GM12878 (cell line): Measurements from ENCODE around the gene CATSPERD. TPM values are rescaled to one million over a fixed set of nuclear protein-coding genes. Genes with fewer than 3 reads are reported as not detected.

ENCODE experiments used
- ATAC-seq: fragments of 200-7000 bp; cut with Tn5 transposase; 3 replicates; pipeline ENCODE4 v1.9.1; 2020; ENCODE audit warnings: mild to moderate bottlenecking, moderate library complexity
- BruUV-seq: library from RNA; stranded (reverse); fragments of 400-500 nt; replicated peaks from 2 replicates; lab custom pipeline; 2021; lab: Mats Ljungman, UMichigan
- CTCF ChIA-PET: fragments of 300-600 bp; sonication (Branson Sonifier 250); formaldehyde crosslinking; extraction: SDS; loops from one replicate; lab custom pipeline; 2021; ENCODE audit warnings: inconsistent platforms; lab: Yijun Ruan, JAX
- POLR2A ChIA-PET: fragments of 350-600 bp; formaldehyde crosslinking; extraction: SDS; loops from one replicate; lab custom pipeline; 2021; ENCODE audit warnings: inconsistent platforms; lab: Charles Lee
- RAD21 ChIA-PET: fragments of 300-600 bp; sonication (Branson Sonifier 250); formaldehyde crosslinking; loops from one replicate; lab custom pipeline; 2023; ENCODE audit warnings: antibody characterized with exemption; ENCODE audit not compliant: unreplicated experiment; lab: Charles Lee
- SMC1A ChIA-PET: fragments of 300-600 bp; sonication (Branson Sonifier 250); formaldehyde crosslinking; loops from one replicate; lab custom pipeline; 2023; ENCODE audit not compliant: unreplicated experiment, uncharacterized antibody; lab: Charles Lee
- DNase-seq: peaks from one replicate; pipeline ENCODE4 v3.0.0-alpha.2; 2011; ENCODE audit warnings: low read depth, low spot score
- FAIRE-seq: peaks from 3 replicates; lab custom pipeline; 2011; peaks lifted over from hg19 to GRCh38; lab: Jason Lieb, UNC
- H2AFZ ChIP-seq: 2 replicates; pipeline ENCODE4 v1.6.0; 2011; ENCODE audit warnings: low read depth, low read length, control low read depth; ENCODE audit not compliant: control insufficient read depth
- H3K27ac ChIP-seq: 2 replicates; pipeline ENCODE4 v1.5.1; 2011; ENCODE audit warnings: control low read depth; ENCODE audit not compliant: control insufficient read depth, insufficient read depth
- H3K27me3 ChIP-seq, 2 experiments: replicated peaks in 1 of 2; 2 replicates each; pipeline versions ENCODE4 v1.6.0 to v1.6.1; 2011; ENCODE audit warnings: low read length in 1 of 2; ENCODE audit not compliant: control insufficient read depth in 2 of 2, insufficient read depth in 2 of 2
- H3K36me3 ChIP-seq, 2 experiments: 2 replicates each; pipeline ENCODE4 v1.5.1; 2011; ENCODE audit warnings: low read length in 1 of 2; ENCODE audit not compliant: control insufficient read depth in 2 of 2, insufficient read depth in 2 of 2
- H3K4me1 ChIP-seq: 2 replicates; pipeline ENCODE4 v1.6.1; 2011; ENCODE audit warnings: mild to moderate bottlenecking, low read length, moderate library complexity, mixed read lengths; ENCODE audit not compliant: control insufficient read depth, insufficient read depth
- H3K4me2 ChIP-seq: 2 replicates; pipeline ENCODE4 v1.6.0; 2011; ENCODE audit warnings: control low read depth; ENCODE audit not compliant: control insufficient read depth, insufficient read depth
- H3K4me3 ChIP-seq: fragments of 200-600 bp; sonication (generic); 2 replicates; pipeline ENCODE4 v1.5.1; 2016
- H3K79me2 ChIP-seq: 2 replicates; pipeline ENCODE4 v1.6.0; 2011; ENCODE audit warnings: low read length; ENCODE audit not compliant: control insufficient read depth, insufficient read depth
- H3K9ac ChIP-seq: 2 replicates; pipeline ENCODE4 v1.8.0; 2011; ENCODE audit warnings: low read length, control low read depth, mixed read lengths; ENCODE audit not compliant: control insufficient read depth, insufficient read depth
- H3K9me3 ChIP-seq: replicated peaks from 3 replicates; pipeline ENCODE4 v1.5.1; 2011; ENCODE audit warnings: mild to moderate bottlenecking, low read length; ENCODE audit not compliant: control insufficient read depth, insufficient read depth
- H4K20me1 ChIP-seq: 2 replicates; pipeline ENCODE4 v1.6.0; 2011; ENCODE audit not compliant: control insufficient read depth, insufficient read depth
- CBX5 ChIP-seq: sonication (generic); IDR thresholded peaks from 2 replicates; pipeline ENCODE4 v1.6.1; 2016; ENCODE audit warnings: low read depth, moderate library complexity, mild to moderate bottlenecking, inconsistent platforms
- GATAD2B ChIP-seq: fragments of 450-650 bp; conservative IDR thresholded peaks from 2 replicates; pipeline ENCODE4 v1.6.1; 2017; ENCODE audit warnings: low read depth, mild to moderate bottlenecking, moderate library complexity
- LARP7 ChIP-seq: fragments of 450-650 bp; IDR thresholded peaks from 2 replicates; pipeline ENCODE4 v1.6.1; 2017; ENCODE audit warnings: mild to moderate bottlenecking
- MEF2A ChIP-seq: IDR thresholded peaks from 2 replicates; pipeline ENCODE4 v1.6.1; 2011; ENCODE audit warnings: low read depth, mild to moderate bottlenecking, low read length, moderate library complexity; ENCODE audit not compliant: insufficient read depth
- ZNF592 ChIP-seq: fragments of 450-650 bp; IDR thresholded peaks from 2 replicates; pipeline ENCODE4 v1.6.1; 2017; ENCODE audit warnings: mild to moderate bottlenecking, moderate library complexity
- WGBS: methylation state at CpG from one replicate; pipeline ENCODE4 v1.1.6; 2016; ENCODE audit warnings: low lambda C conversion rate; ENCODE audit not compliant: insufficient replicate concordance, insufficient coverage; ENCODE audit errors: missing lambda C conversion rate; 5-methylcytosine and 5-hydroxymethylcytosine counted together
- in situ Hi-C: fragments of 300-500 bp; cut with MboI; formaldehyde crosslinking; loops from 9 replicates; pipeline ENCODE4 v1.14.3; 2018; ENCODE audit warnings: mixed read lengths
- intact Hi-C: fragments of 100-400 bp; cut with micrococcal nuclease; formaldehyde crosslinking; loops from one replicate; pipeline ENCODE4 v1.14.2; 2022; ENCODE audit not compliant: unreplicated experiment
- polyA plus RNA-seq, 11 experiments: library from polyadenylated mRNA; depleted of rRNA in 4 of 11; unstranded in 6 of 11; stranded (reverse) in 5 of 11; fragments of >200 nt; fragmentation: Nextera tagmentation in 4 of 11; fragmentation: Illumina TruSeq in 1 of 11; extraction: Ambion mirVana in 4 of 11; extraction: Trizol in 1 of 11; gene quantifications; 1 replicate in 1 of 11; 2 replicates in 10 of 11; pipeline versions ENCODE4 v1.2.1 to v1.2.3, GENCODE V29; 2011 to 2016; ENCODE audit warnings: inconsistent platforms in 2 of 11, missing spikeins in 2 of 11, low read depth in 1 of 11
- total RNA-seq, 4 experiments: library from RNA; depleted of rRNA in 3 of 4; stranded (reverse); fragments of >200 nt in 3 of 4; fragmentation: Illumina TruSeq in 1 of 4; extraction: Trizol in 1 of 4; gene quantifications; 2 replicates each; pipeline versions ENCODE4 v1.2.1 to v1.2.3, GENCODE V29; 2013 to 2021
- TF ChIP-seq, protein P1 (sequence below): fragments of 150-350 bp; IDR thresholded peaks from 2 replicates; pipeline ENCODE4 v1.6.1; 2014; ENCODE audit warnings: mild to moderate bottlenecking, low read depth, low read length
- TF ChIP-seq, protein P2 (sequence below): fragments of 450-650 bp; IDR thresholded peaks from 2 replicates; pipeline ENCODE4 v1.6.1; 2017; ENCODE audit warnings: mild to moderate bottlenecking
- TF ChIP-seq, protein P3 (sequence below): fragments of 450-650 bp; formaldehyde crosslinking; IDR thresholded peaks from 2 replicates; pipeline ENCODE4 v1.5.0; 2022; ENCODE audit warnings: mild to moderate bottlenecking, missing genetic modification characterization

The CATSPERD gene
- total and polyA plus RNA-seq, 10 of the 15 experiments (the other 5 are each of a cell fraction or from before 2014, with no cell fraction given): 0.02 to 0.38 (median 0.11) TPM; not detected in 5

- Histone ChIP-seq H2AFZ (no peak overlapping the region), H3K27ac (no peak overlapping the region), H3K4me3 (no peak overlapping the region), H3K4me2 (no peak overlapping the region), H3K4me1 (no peaks in the 10 kb centered on the region), H3K9ac (no peak overlapping the region), H3K79me2 (peaks cover under 1% of the 10 kb centered on the region; the same call in 1 of the 2 replicates), H3K27me3 (no peaks in the 10 kb centered on the region; a peak in 1 of 4 replicates), H3K36me3 (no peaks in the 10 kb centered on the region), H4K20me1 (no peaks in the 10 kb centered on the region), H3K9me3 (no peaks in the 10 kb centered on the region)
- ChIA-PET RAD21 (interaction anchor here (0.7 kb wide), 1 partner anchor 21 kb away, joined by 3 read pairs; no protein-coding TSS in a partner anchor), POLR2A (no interaction called here), SMC1A (interaction anchor here (1.2 kb wide), 1 partner anchor 9 kb away, joined by 3 read pairs; the partner anchor contains the start of gene NRTN), CTCF (interaction anchor here (0.8 to 2.8 kb wide), 5 partner anchors 9 to 227 kb away, joined by 3 to 24 read pairs (median 5); partner anchors contain the start of gene NRTN)
- FAIRE-seq (no peak), ATAC-seq (no peak), DNase-seq (no peak)
- 55% methylated on average over 7 of the region's 7 CpGs for WGBS
- TF ChIP-seq, protein P1, sequence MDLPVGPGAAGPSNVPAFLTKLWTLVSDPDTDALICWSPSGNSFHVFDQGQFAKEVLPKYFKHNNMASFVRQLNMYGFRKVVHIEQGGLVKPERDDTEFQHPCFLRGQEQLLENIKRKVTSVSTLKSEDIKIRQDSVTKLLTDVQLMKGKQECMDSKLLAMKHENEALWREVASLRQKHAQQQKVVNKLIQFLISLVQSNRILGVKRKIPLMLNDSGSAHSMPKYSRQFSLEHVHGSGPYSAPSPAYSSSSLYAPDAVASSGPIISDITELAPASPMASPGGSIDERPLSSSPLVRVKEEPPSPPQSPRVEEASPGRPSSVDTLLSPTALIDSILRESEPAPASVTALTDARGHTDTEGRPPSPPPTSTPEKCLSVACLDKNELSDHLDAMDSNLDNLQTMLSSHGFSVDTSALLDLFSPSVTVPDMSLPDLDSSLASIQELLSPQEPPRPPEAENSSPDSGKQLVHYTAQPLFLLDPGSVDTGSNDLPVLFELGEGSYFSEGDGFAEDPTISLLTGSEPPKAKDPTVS: no peak
- TF ChIP-seq LARP7 (no peak), ZNF592 (no peak), GATAD2B (no peak), CBX5 (no peak), MEF2A (no peak)
- TF ChIP-seq, protein P2, sequence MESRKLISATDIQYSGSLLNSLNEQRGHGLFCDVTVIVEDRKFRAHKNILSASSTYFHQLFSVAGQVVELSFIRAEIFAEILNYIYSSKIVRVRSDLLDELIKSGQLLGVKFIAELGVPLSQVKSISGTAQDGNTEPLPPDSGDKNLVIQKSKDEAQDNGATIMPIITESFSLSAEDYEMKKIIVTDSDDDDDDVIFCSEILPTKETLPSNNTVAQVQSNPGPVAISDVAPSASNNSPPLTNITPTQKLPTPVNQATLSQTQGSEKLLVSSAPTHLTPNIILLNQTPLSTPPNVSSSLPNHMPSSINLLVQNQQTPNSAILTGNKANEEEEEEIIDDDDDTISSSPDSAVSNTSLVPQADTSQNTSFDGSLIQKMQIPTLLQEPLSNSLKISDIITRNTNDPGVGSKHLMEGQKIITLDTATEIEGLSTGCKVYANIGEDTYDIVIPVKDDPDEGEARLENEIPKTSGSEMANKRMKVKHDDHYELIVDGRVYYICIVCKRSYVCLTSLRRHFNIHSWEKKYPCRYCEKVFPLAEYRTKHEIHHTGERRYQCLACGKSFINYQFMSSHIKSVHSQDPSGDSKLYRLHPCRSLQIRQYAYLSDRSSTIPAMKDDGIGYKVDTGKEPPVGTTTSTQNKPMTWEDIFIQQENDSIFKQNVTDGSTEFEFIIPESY: no peak
- TF ChIP-seq, protein P3, sequence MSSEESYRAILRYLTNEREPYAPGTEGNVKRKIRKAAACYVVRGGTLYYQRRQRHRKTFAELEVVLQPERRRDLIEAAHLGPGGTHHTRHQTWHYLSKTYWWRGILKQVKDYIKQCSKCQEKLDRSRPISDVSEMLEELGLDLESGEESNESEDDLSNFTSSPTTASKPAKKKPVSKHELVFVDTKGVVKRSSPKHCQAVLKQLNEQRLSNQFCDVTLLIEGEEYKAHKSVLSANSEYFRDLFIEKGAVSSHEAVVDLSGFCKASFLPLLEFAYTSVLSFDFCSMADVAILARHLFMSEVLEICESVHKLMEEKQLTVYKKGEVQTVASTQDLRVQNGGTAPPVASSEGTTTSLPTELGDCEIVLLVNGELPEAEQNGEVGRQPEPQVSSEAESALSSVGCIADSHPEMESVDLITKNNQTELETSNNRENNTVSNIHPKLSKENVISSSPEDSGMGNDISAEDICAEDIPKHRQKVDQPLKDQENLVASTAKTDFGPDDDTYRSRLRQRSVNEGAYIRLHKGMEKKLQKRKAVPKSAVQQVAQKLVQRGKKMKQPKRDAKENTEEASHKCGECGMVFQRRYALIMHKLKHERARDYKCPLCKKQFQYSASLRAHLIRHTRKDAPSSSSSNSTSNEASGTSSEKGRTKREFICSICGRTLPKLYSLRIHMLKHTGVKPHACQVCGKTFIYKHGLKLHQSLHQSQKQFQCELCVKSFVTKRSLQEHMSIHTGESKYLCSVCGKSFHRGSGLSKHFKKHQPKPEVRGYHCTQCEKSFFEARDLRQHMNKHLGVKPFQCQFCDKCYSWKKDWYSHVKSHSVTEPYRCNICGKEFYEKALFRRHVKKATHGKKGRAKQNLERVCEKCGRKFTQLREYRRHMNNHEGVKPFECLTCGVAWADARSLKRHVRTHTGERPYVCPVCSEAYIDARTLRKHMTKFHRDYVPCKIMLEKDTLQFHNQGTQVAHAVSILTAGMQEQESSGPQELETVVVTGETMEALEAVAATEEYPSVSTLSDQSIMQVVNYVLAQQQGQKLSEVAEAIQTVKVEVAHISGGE (CRISPR knock-in tag): no peak
- no TSS peak for BruUV-seq
- intact Hi-C loops: no loop called here
- in situ Hi-C loops: no loop called here
Measured at GRCh38 chr19:5795382-5795919, 75.0 kb downstream of the CATSPERD start.
